Thoracic aorta (tissue), 2 donors: ENCODE data around the gene RCAN1. TPM values are rescaled to one million over a fixed set of nuclear protein-coding genes. Genes with fewer than 3 reads are reported as not detected.

Experiments
- ATAC-seq: fragments of 150-250 bp; one replicate; pipeline ENCODE4 v1.8.0; 2017; ENCODE audit warnings: low read depth; ENCODE audit not compliant: insufficient number of reproducible peaks, low FRiP score
- DNase-seq: peaks from one replicate; pipeline ENCODE4 v3.0.0-alpha.2; 2020; ENCODE audit warnings: low spot score
- H3K27ac ChIP-seq, 2 donors: fragments of 200-600 bp; sonication (generic); 1 replicate in 1 of 2; 2 replicates in 1 of 2; pipeline ENCODE4 v1.5.1; 2016; ENCODE audit warnings: mild to moderate bottlenecking in 2 of 2, moderate library complexity in 2 of 2
- H3K27me3 ChIP-seq: fragments of 200-600 bp; sonication (generic); replicated peaks from 2 replicates; pipeline ENCODE4 v1.6.0; 2016; ENCODE audit warnings: mild to moderate bottlenecking; ENCODE audit not compliant: insufficient read depth
- H3K36me3 ChIP-seq: fragments of 200-600 bp; sonication (generic); one replicate; pipeline ENCODE4 v1.5.1; 2016
- H3K4me1 ChIP-seq, 2 donors: fragments of 200-600 bp; sonication (generic); 1 replicate in 1 of 2; 2 replicates in 1 of 2; pipeline versions ENCODE4 v1.5.1 to v1.6.0; 2016; ENCODE audit warnings: low read depth in 2 of 2, mild to moderate bottlenecking in 1 of 2; ENCODE audit not compliant: control insufficient read depth in 1 of 2
- H3K4me3 ChIP-seq: fragments of 200-600 bp; sonication (generic); 2 replicates; pipeline ENCODE4 v1.5.1; 2016; ENCODE audit warnings: mild to moderate bottlenecking
- H3K9me3 ChIP-seq: fragments of 200-600 bp; sonication (generic); 2 replicates; pipeline ENCODE4 v1.5.1; 2016
- CTCF ChIP-seq: fragments of 200-600 bp; sonication (generic); IDR thresholded peaks from one replicate; pipeline ENCODE4 v1.5.1; 2019; ENCODE audit warnings: antibody characterized with exemption
- total RNA-seq, 2 donors: library from RNA; depleted of rRNA; stranded (reverse); fragments of >200 nt; gene quantifications; one replicate each; pipeline versions ENCODE4 v1.1.0 to v1.2.3, GENCODE V29; 2016

The RCAN1 gene
- total RNA-seq, 2 donors from 2014 or later: 39.3 to 45.2 TPM

GRCh38 chr21:34520764-34521508 lies 94.0 kb downstream of the RCAN1 start:
- ATAC-seq: no peak

GRCh38 chr21:34520281-34520680 lies 94.6 kb downstream of the RCAN1 start:
- peak overlapping the region; percentile 33 to 48 for H3K27ac ChIP-seq
- H3K36me3 ChIP-seq: peaks cover 21% of the 10 kb centered on the region
- H3K9me3 ChIP-seq: no peaks in the 10 kb centered on the region
- ATAC-seq: no peak
- no peaks in the 10 kb centered on the region for H3K27me3 ChIP-seq
- TF ChIP-seq CTCF: no peak
- no peak for DNase-seq
- H3K4me1 ChIP-seq: peaks cover 18 to 63% of the 10 kb centered on the region in 2 donors
- H3K4me3 ChIP-seq: no peak overlapping the region

More at GRCh38 chr21:34520764-34521508, 94.0 kb downstream of the RCAN1 start:
- H3K4me1 ChIP-seq: peaks cover 18 to 68% of the 10 kb centered on the region in 2 donors
- H3K27me3 ChIP-seq: no peaks in the 10 kb centered on the region
- TF ChIP-seq CTCF: no peak
- H3K36me3 ChIP-seq: peaks cover 18% of the 10 kb centered on the region
- peak overlapping the region; percentile 30 to 33 for H3K27ac ChIP-seq
- no peak overlapping the region for H3K4me3 ChIP-seq
- no peak for DNase-seq
- no peaks in the 10 kb centered on the region for H3K9me3 ChIP-seq

DNA sequence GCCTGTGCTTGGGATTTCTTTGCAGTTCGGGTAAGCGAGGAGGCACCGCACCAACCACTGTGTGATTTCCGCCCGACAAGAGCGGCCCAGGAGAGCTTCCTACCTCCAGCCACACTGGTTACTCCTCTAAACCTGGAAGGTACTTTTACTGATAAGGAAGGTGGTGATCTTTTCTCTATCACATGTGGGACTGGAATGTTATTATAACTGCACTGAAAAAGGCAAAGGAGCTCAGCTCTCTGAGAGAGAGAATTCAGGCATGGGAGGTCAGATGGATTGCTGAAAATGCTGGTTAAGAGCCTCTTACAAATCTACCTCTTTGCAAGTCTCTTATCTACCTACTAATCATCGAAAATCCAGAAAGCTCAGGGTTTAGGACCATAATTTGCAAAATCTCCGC lies 95.2 kb downstream of the RCAN1 start:
- DNase-seq (no peak), ATAC-seq (no peak)
- Histone ChIP-seq H3K4me3 (no peak overlapping the region), H3K36me3 (peaks cover 21% of the 10 kb centered on the region), H3K4me1 (peaks cover 16 to 58% of the 10 kb centered on the region in 2 donors), H3K27me3 (no peaks in the 10 kb centered on the region), H3K27ac (peak overlapping the region in 1 of 2 donors; percentile 48), H3K9me3 (no peaks in the 10 kb centered on the region)
- no peak for TF ChIP-seq CTCF

- DNase-seq (no peak), ATAC-seq (no peak)
- peaks cover 16 to 51% of the 10 kb centered on the region in 2 donors for H3K4me1 ChIP-seq
- no peak overlapping the region for H3K4me3 ChIP-seq
- TF ChIP-seq CTCF: no peak
- H3K27me3 ChIP-seq: no peaks in the 10 kb centered on the region
- peaks cover 21% of the 10 kb centered on the region for H3K36me3 ChIP-seq
- H3K27ac ChIP-seq: peak overlapping the region; percentile 45 to 48
- H3K9me3 ChIP-seq: no peaks in the 10 kb centered on the region
These were observed 95.9 kb downstream of the RCAN1 start for GRCh38 chr21:34519016-34519415.

DNA sequence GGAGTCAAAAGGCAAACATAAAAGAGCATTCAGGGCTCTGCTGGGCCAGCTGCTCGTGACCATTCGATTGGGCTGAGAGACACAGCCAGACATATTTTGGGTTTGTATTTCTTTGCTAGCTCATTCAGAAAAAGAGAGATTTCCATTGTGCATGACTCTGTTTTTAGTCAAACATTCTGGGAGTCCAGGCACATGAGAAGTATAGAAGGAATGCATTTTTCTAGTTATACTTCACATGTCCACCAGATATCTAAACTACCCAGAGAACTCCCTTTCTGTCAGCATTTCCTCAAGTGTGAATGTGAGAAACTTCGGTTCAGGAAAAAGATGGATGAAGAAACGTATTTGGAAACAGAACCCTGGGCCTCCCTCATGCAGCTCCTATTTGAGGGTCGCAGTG lies 96.6 kb downstream of the RCAN1 start:
- peaks cover 12 to 45% of the 10 kb centered on the region in 2 donors for H3K4me1 ChIP-seq

More for the DNA sequence above, 96.6 kb downstream of the RCAN1 start:
- Histone ChIP-seq H3K27ac (peak overlapping the region; percentile 45 to 48), H3K27me3 (no peaks in the 10 kb centered on the region), H3K4me3 (no peak overlapping the region), H3K9me3 (no peaks in the 10 kb centered on the region), H3K36me3 (peaks cover 21% of the 10 kb centered on the region)
- TF ChIP-seq CTCF: no peak
- DNase-seq (no peak), ATAC-seq (no peak)
